Peyer's patch (tissue), 4 donors: ENCODE results near the gene WNK4. TPM values are rescaled to one million over a fixed set of nuclear protein-coding genes. Genes with fewer than 3 reads are reported as not detected.

Source experiments
- DNase-seq, 3 donors: peaks; one replicate each; pipeline ENCODE4 v3.0.0-alpha.2; 2017 to 2019
- H3K27ac ChIP-seq, 4 donors: fragments of 200-600 bp; sonication (generic); one replicate each; pipeline ENCODE4 v1.5.1; 2016 to 2019
- H3K27me3 ChIP-seq, 2 donors: fragments of 200-600 bp; sonication (generic); one replicate each; pipeline ENCODE4 v1.5.1; 2019
- H3K36me3 ChIP-seq, 3 donors: fragments of 200-600 bp; sonication (generic); one replicate each; pipeline ENCODE4 v1.5.1; 2016 to 2019
- H3K4me1 ChIP-seq, 4 donors: fragments of 200-600 bp; sonication (generic); one replicate each; pipeline ENCODE4 v1.5.1; 2016 to 2019
- H3K4me3 ChIP-seq, 4 donors: fragments of 200-600 bp; sonication (generic); 1 replicate in 3 of 4; 2 replicates in 1 of 4; pipeline ENCODE4 v1.5.1; 2016 to 2019; ENCODE audit warnings: mild to moderate bottlenecking in 1 of 4
- H3K9me3 ChIP-seq, 4 donors: fragments of 200-600 bp; sonication (generic); one replicate each; pipeline ENCODE4 v1.5.1; 2016 to 2019; ENCODE audit warnings: mild to moderate bottlenecking in 1 of 4
- CTCF ChIP-seq, 6 experiments: fragments of 450-650 bp in 4 of 6; fragments of 200-600 bp in 2 of 6; sonication (generic) in 1 of 6; IDR thresholded peaks; one replicate each; pipeline ENCODE4 v1.5.1; 2017 to 2019; ENCODE audit warnings: antibody characterized with exemption in 6 of 6, mild to moderate bottlenecking in 3 of 6, moderate library complexity in 1 of 6
- POLR2A ChIP-seq, 2 donors: fragments of 450-650 bp; IDR thresholded peaks; one replicate each; pipeline ENCODE4 v1.5.1; 2017; ENCODE audit warnings: antibody characterized with exemption in 2 of 2, mild to moderate bottlenecking in 2 of 2, moderate library complexity in 2 of 2
- total RNA-seq, 4 donors: library from RNA; depleted of rRNA; stranded (reverse); fragments of >200 nt; gene quantifications; one replicate each; pipeline ENCODE4 v1.1.0, GENCODE V29; 2016

WNK4 gene
- total RNA-seq, 4 donors from 2014 or later, result 7.2 to 56.0 (median 28.7) TPM

GRCh38 chr17:42830971-42831370 is 50.6 kb downstream of the WNK4 start:
- no peaks in the 10 kb centered on the region for H3K27me3 ChIP-seq
- H3K4me3 ChIP-seq, result no peak overlapping the region
- DNase-seq, result no peak
- peaks cover 0 to 18% (median 3%) of the 10 kb centered on the region in 4 donors for H3K4me1 ChIP-seq
- no peak overlapping the region for H3K27ac ChIP-seq
- H3K9me3 ChIP-seq, result no peaks in the 10 kb centered on the region
- TF ChIP-seq POLR2A (IDR thresholded peaks at IDR 0.05) (no peak), CTCF (IDR thresholded peaks at IDR 0.05) (no peak)
- H3K36me3 ChIP-seq, result peaks cover 0 to 9% (median 0%) of the 10 kb centered on the region in 3 donors

- H3K27me3 ChIP-seq, result no peaks in the 10 kb centered on the region
- H3K36me3 ChIP-seq, result peaks cover 0 to 23% (median 0%) of the 10 kb centered on the region in 3 donors
- H3K4me3 ChIP-seq, result peak overlapping the region; percentile 73 to 93 (median 86)
- no peaks in the 10 kb centered on the region for H3K9me3 ChIP-seq
- peak overlapping the region; percentile 88 to 90 (median 89) for H3K27ac ChIP-seq
- no peak for DNase-seq
- TF ChIP-seq POLR2A (IDR thresholded peaks at IDR 0.05) (no peak), CTCF (IDR thresholded peaks at IDR 0.05) (no peak)
- H3K4me1 ChIP-seq, result peaks cover 0 to 18% (median 3%) of the 10 kb centered on the region in 4 donors
Observed at GRCh38 chr17:42832213-42832933, 52.0 kb downstream of the WNK4 start.

GRCh38 chr17:42832934-42833766 is 52.7 kb downstream of the WNK4 start, which contains the start of gene PSME3:
TSS of gene PSME3 (plus strand) at chr17:42833397. CDS start at chr17:42833632, 235 bp downstream.
- Histone ChIP-seq H3K9me3 (no peaks in the 10 kb centered on the region), H3K27ac (peak within 1 kb of the TSS; percentile 88 to 90 (median 89)), H3K27me3 (no peaks in the 10 kb centered on the region), H3K4me1 (peaks cover 0 to 18% (median 3%) of the 10 kb centered on the region in 4 donors), H3K36me3 (peaks cover 0 to 31% (median 0%) of the 10 kb centered on the region in 3 donors), H3K4me3 (peak within 1 kb of the TSS; percentile 73 to 93 (median 86))
- TF ChIP-seq CTCF (IDR thresholded peaks at IDR 0.05) (no peak), POLR2A (IDR thresholded peaks at IDR 0.05) (peak; percentile 87 to 93)
- peak; percentile 89 to 96 (median 95) for DNase-seq

- Histone ChIP-seq H3K4me1 (peaks cover 0 to 18% (median 3%) of the 10 kb centered on the region in 4 donors), H3K27ac (peak overlapping the region; percentile 88 to 90 (median 89)), H3K27me3 (no peaks in the 10 kb centered on the region), H3K4me3 (peak overlapping the region; percentile 73 to 93 (median 86)), H3K9me3 (no peaks in the 10 kb centered on the region), H3K36me3 (peaks cover 0 to 38% (median 0%) of the 10 kb centered on the region in 3 donors)
- no peak for TF ChIP-seq CTCF (IDR thresholded peaks at IDR 0.05)
- TF ChIP-seq POLR2A (IDR thresholded peaks at IDR 0.05), result no peak
- DNase-seq, result no peak
Observed at GRCh38 chr17:42833767-42834422, 53.5 kb downstream of the WNK4 start.

- H3K27me3 ChIP-seq, result no peaks in the 10 kb centered on the region
- TF ChIP-seq CTCF (IDR thresholded peaks at IDR 0.05) (no peak), POLR2A (IDR thresholded peaks at IDR 0.05) (no peak)
- DNase-seq, result peak in 1 of 3 donors; percentile 24
- H3K27ac ChIP-seq, result no peak overlapping the region
- H3K36me3 ChIP-seq, result peaks cover 0 to 57% (median 0%) of the 10 kb centered on the region in 3 donors
- H3K4me3 ChIP-seq, result no peak overlapping the region
- H3K4me1 ChIP-seq, result peaks cover 0 to 18% (median 3%) of the 10 kb centered on the region in 4 donors
- no peaks in the 10 kb centered on the region for H3K9me3 ChIP-seq
Observed at GRCh38 chr17:42835732-42836131, 55.3 kb downstream of the WNK4 start.
